Measurements from ENCODE around the gene PGLYRP3. TPM values are rescaled to one million over a fixed set of nuclear protein-coding genes. Genes with fewer than 3 reads are reported as not detected.

Gene PGLYRP3
- total and polyA plus RNA-seq, 2 experiments from 2014 or later, result not detected

DNA sequence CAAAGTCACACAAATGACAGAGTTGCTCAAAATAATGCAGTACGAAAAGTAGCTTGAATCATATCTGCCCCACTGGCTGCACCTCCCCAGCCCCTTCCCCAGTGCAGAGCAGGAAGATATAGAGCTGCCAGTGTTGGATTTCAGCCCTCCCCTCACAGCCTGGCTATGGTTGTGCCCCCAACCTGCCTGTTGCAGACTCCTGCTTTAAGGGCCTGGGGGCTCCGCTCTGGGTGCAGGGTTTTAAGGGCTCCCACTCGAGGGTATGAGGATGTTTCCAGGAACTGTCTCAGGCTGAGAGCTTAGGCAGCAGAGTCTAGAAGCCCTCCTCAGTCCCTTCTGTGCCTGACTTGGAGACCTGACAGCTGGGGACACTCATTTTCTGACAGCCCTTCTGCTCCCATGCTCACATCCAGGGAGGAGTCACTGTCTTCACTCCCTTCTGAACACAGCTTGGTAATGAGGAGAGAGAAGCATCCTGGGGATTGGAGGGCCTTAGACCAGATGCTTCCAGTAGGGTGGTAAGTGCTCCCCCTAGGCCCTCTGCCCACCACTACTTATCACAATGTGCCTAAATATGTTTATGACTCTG is 49.5 kb upstream of the PGLYRP3 start (continued):
- TF ChIP-seq, protein P1, sequence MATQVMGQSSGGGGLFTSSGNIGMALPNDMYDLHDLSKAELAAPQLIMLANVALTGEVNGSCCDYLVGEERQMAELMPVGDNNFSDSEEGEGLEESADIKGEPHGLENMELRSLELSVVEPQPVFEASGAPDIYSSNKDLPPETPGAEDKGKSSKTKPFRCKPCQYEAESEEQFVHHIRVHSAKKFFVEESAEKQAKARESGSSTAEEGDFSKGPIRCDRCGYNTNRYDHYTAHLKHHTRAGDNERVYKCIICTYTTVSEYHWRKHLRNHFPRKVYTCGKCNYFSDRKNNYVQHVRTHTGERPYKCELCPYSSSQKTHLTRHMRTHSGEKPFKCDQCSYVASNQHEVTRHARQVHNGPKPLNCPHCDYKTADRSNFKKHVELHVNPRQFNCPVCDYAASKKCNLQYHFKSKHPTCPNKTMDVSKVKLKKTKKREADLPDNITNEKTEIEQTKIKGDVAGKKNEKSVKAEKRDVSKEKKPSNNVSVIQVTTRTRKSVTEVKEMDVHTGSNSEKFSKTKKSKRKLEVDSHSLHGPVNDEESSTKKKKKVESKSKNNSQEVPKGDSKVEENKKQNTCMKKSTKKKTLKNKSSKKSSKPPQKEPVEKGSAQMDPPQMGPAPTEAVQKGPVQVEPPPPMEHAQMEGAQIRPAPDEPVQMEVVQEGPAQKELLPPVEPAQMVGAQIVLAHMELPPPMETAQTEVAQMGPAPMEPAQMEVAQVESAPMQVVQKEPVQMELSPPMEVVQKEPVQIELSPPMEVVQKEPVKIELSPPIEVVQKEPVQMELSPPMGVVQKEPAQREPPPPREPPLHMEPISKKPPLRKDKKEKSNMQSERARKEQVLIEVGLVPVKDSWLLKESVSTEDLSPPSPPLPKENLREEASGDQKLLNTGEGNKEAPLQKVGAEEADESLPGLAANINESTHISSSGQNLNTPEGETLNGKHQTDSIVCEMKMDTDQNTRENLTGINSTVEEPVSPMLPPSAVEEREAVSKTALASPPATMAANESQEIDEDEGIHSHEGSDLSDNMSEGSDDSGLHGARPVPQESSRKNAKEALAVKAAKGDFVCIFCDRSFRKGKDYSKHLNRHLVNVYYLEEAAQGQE (IDR thresholded peaks at IDR 0.05; ENCODE audit: unreplicated experiment), result no peak
- TF ChIP-seq ZNF331 (CRISPR knock-in tag; IDR thresholded peaks at IDR 0.05; ENCODE audit: low read depth), result no peak
- TF ChIP-seq NANOG (IDR thresholded peaks at IDR 0.05; ENCODE audit: borderline replicate concordance), result no peak
- TF ChIP-seq ZNF114 (CRISPR knock-in tag; IDR thresholded peaks at IDR 0.05), result no peak
- no peak for TF ChIP-seq STAT1 (IDR thresholded peaks at IDR 0.05; ENCODE audit: unreplicated experiment)

DNA sequence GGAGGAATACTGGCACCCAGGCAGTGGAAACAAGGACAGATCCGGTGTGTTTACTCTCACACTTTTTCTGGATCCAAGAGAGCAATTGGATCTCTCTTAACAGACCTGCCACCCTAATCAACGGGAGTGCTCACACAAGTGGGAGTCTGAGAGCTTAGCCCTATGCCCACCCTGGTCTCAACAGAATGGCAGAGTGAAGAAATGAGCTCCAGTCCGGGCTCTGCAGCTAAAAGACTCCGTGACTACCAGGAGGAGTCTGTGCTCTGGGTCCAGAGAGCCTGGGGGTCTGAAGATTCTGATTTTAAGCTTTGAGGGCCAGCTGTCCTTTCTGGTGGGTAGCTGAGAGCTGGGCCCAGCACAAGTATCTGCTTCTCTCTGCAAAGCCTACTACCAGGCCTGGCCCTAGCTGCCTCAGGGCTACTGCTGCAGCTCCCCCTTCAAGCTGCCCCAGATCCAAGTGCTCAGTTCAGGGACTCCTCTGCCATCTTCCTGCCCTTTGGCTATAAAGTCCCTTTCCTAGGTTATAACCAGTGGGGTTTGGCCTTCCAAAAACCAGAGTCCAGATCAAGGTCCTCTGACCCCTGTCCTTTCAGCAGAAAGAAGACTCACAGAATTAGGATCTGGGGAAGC is 48.8 kb upstream of the PGLYRP3 start:
- no peak overlapping the region for H3K4me2 ChIP-seq
- H3F3A ChIP-seq (replicated peaks; ENCODE audit: low read depth), result no peaks in the 10 kb centered on the region
- H3K4me3 ChIP-seq, result no peak overlapping the region
- Mint-ChIP-seq H3K36me3 (ENCODE audit: low read depth) (no peaks in the 10 kb centered on the region), H3K4me1 (peaks cover 8% of the 10 kb centered on the region; the same call in 1 of the 3 replicates), H3K27me3 (ENCODE audit: insufficient read depth, low read depth, poor library complexity) (peaks cover 5% of the 10 kb centered on the region), H3K27ac (no peak overlapping the region), H3K9me3 (no peaks in the 10 kb centered on the region), H3K4me3 (no peak overlapping the region)
- no peak for DNase-seq (ENCODE audit: low spot score)
- H2AFZ ChIP-seq, result no peak overlapping the region
- no peaks in the 10 kb centered on the region for H4K20me1 ChIP-seq (replicated peaks; ENCODE audit: insufficient read depth)
- no peak overlapping the region for H3K27ac ChIP-seq (ENCODE audit: low read depth)
- no peak for ATAC-seq
- H3K9me2 ChIP-seq (ENCODE audit: insufficient read depth), result no peaks in the 10 kb centered on the region; the same call in 1 of the 2 replicates
- H3K36me3 ChIP-seq (ENCODE audit: insufficient read depth), result no peaks in the 10 kb centered on the region
- H3K4me1 ChIP-seq (ENCODE audit: insufficient read depth), result no peaks in the 10 kb centered on the region
- no peak for TF ChIP-seq CREB1 (CRISPR knock-in tag; IDR thresholded peaks at IDR 0.05; ENCODE audit: low read depth)
- TF ChIP-seq EZH2 (IDR thresholded peaks at IDR 0.05; ENCODE audit: low read depth, unreplicated experiment), result no peak
- no peak for TF ChIP-seq NANOG (IDR thresholded peaks at IDR 0.05; ENCODE audit: borderline replicate concordance)
- TF ChIP-seq, protein P2, sequence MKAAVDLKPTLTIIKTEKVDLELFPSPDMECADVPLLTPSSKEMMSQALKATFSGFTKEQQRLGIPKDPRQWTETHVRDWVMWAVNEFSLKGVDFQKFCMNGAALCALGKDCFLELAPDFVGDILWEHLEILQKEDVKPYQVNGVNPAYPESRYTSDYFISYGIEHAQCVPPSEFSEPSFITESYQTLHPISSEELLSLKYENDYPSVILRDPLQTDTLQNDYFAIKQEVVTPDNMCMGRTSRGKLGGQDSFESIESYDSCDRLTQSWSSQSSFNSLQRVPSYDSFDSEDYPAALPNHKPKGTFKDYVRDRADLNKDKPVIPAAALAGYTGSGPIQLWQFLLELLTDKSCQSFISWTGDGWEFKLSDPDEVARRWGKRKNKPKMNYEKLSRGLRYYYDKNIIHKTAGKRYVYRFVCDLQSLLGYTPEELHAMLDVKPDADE (IDR thresholded peaks at IDR 0.05), result no peak
- no peak for TF ChIP-seq POLR2AphosphoS5 (IDR thresholded peaks at IDR 0.05; ENCODE audit: low read depth)
- TF ChIP-seq, protein P3, sequence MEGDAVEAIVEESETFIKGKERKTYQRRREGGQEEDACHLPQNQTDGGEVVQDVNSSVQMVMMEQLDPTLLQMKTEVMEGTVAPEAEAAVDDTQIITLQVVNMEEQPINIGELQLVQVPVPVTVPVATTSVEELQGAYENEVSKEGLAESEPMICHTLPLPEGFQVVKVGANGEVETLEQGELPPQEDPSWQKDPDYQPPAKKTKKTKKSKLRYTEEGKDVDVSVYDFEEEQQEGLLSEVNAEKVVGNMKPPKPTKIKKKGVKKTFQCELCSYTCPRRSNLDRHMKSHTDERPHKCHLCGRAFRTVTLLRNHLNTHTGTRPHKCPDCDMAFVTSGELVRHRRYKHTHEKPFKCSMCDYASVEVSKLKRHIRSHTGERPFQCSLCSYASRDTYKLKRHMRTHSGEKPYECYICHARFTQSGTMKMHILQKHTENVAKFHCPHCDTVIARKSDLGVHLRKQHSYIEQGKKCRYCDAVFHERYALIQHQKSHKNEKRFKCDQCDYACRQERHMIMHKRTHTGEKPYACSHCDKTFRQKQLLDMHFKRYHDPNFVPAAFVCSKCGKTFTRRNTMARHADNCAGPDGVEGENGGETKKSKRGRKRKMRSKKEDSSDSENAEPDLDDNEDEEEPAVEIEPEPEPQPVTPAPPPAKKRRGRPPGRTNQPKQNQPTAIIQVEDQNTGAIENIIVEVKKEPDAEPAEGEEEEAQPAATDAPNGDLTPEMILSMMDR (conservative IDR thresholded peaks at IDR 0.05; ENCODE audit: low read depth in 2 of 2), result no peak
- no peak for TF ChIP-seq JUNB (IDR thresholded peaks at IDR 0.05; ENCODE audit: unreplicated experiment)
- H3K79me2 ChIP-seq (replicated peaks; ENCODE audit: insufficient read depth), result no peaks in the 10 kb centered on the region
- H3K27me3 ChIP-seq (ENCODE audit: insufficient read depth), result no peaks in the 10 kb centered on the region
